Vagina (tissue), 2 donors: Measurements from ENCODE around the gene HHATL.

Experiments
- POLR2AphosphoS5 ChIP-seq, 2 donors: sonication (generic); formaldehyde crosslinking; IDR thresholded peaks; one replicate each; pipeline ENCODE4 v1.9.0; 2017; ENCODE audit warnings: antibody characterized with exemption in 2 of 2, mild to moderate bottlenecking in 2 of 2, low read depth in 1 of 2; ENCODE audit not compliant: insufficient read depth in 1 of 2
- TF ChIP-seq, protein P1 (sequence below), 3 experiments: fragments of 450-650 bp in 2 of 3; fragments of 200-600 bp in 1 of 3; sonication (generic) in 1 of 3; IDR thresholded peaks; one replicate each; pipeline ENCODE4 v1.5.1; 2017 to 2019; ENCODE audit warnings: antibody characterized with exemption in 3 of 3, mild to moderate bottlenecking in 2 of 3, moderate library complexity in 2 of 3

DNA sequence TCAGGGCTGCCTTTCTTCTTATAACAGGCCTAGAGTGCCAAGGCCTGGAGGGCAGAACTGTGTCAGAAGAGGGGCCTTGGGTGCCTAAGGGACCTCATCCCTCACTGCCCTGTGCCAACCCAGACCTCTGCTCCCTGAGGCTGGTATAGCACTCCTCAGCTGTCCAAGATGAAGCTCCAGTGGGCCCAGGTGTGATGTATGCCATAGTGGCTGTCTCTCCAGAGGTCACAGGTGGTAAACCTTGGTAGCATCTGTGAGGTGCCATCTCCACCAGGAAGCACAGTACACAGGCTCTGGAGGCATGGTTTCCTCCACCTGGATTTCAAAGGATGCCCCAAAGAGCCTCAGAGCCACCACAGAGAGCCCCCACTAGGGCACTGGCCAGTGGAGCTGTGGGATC is 29.5 kb downstream of the HHATL start:
- TF ChIP-seq, protein P1, sequence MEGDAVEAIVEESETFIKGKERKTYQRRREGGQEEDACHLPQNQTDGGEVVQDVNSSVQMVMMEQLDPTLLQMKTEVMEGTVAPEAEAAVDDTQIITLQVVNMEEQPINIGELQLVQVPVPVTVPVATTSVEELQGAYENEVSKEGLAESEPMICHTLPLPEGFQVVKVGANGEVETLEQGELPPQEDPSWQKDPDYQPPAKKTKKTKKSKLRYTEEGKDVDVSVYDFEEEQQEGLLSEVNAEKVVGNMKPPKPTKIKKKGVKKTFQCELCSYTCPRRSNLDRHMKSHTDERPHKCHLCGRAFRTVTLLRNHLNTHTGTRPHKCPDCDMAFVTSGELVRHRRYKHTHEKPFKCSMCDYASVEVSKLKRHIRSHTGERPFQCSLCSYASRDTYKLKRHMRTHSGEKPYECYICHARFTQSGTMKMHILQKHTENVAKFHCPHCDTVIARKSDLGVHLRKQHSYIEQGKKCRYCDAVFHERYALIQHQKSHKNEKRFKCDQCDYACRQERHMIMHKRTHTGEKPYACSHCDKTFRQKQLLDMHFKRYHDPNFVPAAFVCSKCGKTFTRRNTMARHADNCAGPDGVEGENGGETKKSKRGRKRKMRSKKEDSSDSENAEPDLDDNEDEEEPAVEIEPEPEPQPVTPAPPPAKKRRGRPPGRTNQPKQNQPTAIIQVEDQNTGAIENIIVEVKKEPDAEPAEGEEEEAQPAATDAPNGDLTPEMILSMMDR (IDR thresholded peaks at IDR 0.05): no peak
- no peak for TF ChIP-seq POLR2AphosphoS5 (IDR thresholded peaks at IDR 0.05; ENCODE audit: insufficient read depth in 1 of 2, low read depth in 1 of 2)
